H9 (cell line): ENCODE measurements around the gene S100A2. TPM values are rescaled to one million over a fixed set of nuclear protein-coding genes. Genes with fewer than 3 reads are reported as not detected.

ENCODE experiments used
- DNase-seq: peaks from one replicate; pipeline ENCODE4 v3.0.0-alpha.2; 2017
- H2AFZ ChIP-seq: one replicate; pipeline ENCODE4 v1.6.1; 2013; ENCODE audit warnings: mild to moderate bottlenecking, low read length, control low read depth, moderate library complexity
- H2AK5ac ChIP-seq: 2 replicates; pipeline ENCODE4 v1.6.1; 2013; ENCODE audit warnings: low read length, control low read depth, mixed read lengths; ENCODE audit not compliant: insufficient read length
- H2BK120ac ChIP-seq: one replicate; pipeline ENCODE4 v1.6.1; 2013; ENCODE audit warnings: low read depth, mild to moderate bottlenecking, low read length, control low read depth, inconsistent platforms; ENCODE audit not compliant: poor library complexity, severe bottlenecking
- H2BK12ac ChIP-seq: 2 replicates; pipeline ENCODE4 v1.6.1; 2013; ENCODE audit warnings: low read length, control low read depth, mixed read lengths, low read depth; ENCODE audit not compliant: insufficient read length
- H2BK15ac ChIP-seq: 2 replicates; pipeline ENCODE4 v1.6.1; 2013; ENCODE audit warnings: low read depth, low read length, control low read depth
- H2BK20ac ChIP-seq: one replicate; pipeline ENCODE4 v1.6.1; 2013; ENCODE audit warnings: low read depth, mild to moderate bottlenecking, low read length, control low read depth, inconsistent platforms; ENCODE audit not compliant: poor library complexity, severe bottlenecking
- H2BK5ac ChIP-seq: 2 replicates; pipeline ENCODE4 v1.6.1; 2013; ENCODE audit warnings: low read length, control low read depth, mixed read lengths; ENCODE audit not compliant: insufficient read length
- H3K14ac ChIP-seq: 2 replicates; pipeline ENCODE4 v1.6.1; 2013; ENCODE audit warnings: low read length, control low read depth; ENCODE audit not compliant: insufficient read depth
- H3K18ac ChIP-seq: 2 replicates; pipeline ENCODE4 v1.6.1; 2013; ENCODE audit warnings: low read depth, mild to moderate bottlenecking, mixed read lengths, low read length, control low read depth; ENCODE audit not compliant: insufficient read length
- H3K23ac ChIP-seq: 2 replicates; pipeline ENCODE4 v1.6.1; 2013; ENCODE audit warnings: low read length, control low read depth, mixed read lengths, low read depth; ENCODE audit not compliant: insufficient read length
- H3K23me2 ChIP-seq: 2 replicates; pipeline ENCODE4 v1.6.1; 2013; ENCODE audit warnings: low read depth, mild to moderate bottlenecking, mixed read lengths, low read length, control low read depth; ENCODE audit not compliant: insufficient read length, poor library complexity, severe bottlenecking
- H3K27ac ChIP-seq: 2 replicates; pipeline ENCODE4 v1.5.1; 2013; ENCODE audit warnings: low read length, control low read depth, mixed read lengths, low read depth; ENCODE audit not compliant: insufficient read length
- H3K27me3 ChIP-seq: 2 replicates; pipeline ENCODE4 v1.6.1; 2013; ENCODE audit warnings: low read length, control low read depth, inconsistent platforms; ENCODE audit not compliant: insufficient read depth
- H3K4ac ChIP-seq: 2 replicates; pipeline ENCODE4 v1.6.1; 2013; ENCODE audit warnings: low read depth, mild to moderate bottlenecking, control low read depth, inconsistent platforms, low read length, moderate library complexity
- H3K4me1 ChIP-seq: 2 replicates; pipeline ENCODE4 v1.6.1; 2013; ENCODE audit warnings: low read length, control low read depth, inconsistent platforms; ENCODE audit not compliant: insufficient read depth
- H3K4me2 ChIP-seq: 2 replicates; pipeline ENCODE4 v1.6.1; 2013; ENCODE audit warnings: low read length, control low read depth, mixed read lengths; ENCODE audit not compliant: insufficient read length, insufficient read depth
- H3K56ac ChIP-seq: 2 replicates; pipeline ENCODE4 v1.6.1; 2013; ENCODE audit warnings: low read depth, mild to moderate bottlenecking, mixed read lengths, low read length, control low read depth; ENCODE audit not compliant: insufficient read length
- H3K79me1 ChIP-seq: 2 replicates; pipeline ENCODE4 v1.6.1; 2013; ENCODE audit warnings: low read depth, mild to moderate bottlenecking, moderate library complexity, low read length, control low read depth, inconsistent platforms; ENCODE audit not compliant: insufficient read depth, poor library complexity, severe bottlenecking
- H3K79me2 ChIP-seq: 2 replicates; pipeline ENCODE4 v1.6.1; 2013; ENCODE audit warnings: low read length, control low read depth, inconsistent platforms; ENCODE audit not compliant: insufficient read depth
- H3K9ac ChIP-seq: 2 replicates; pipeline ENCODE4 v1.6.1; 2013; ENCODE audit warnings: low read length, control low read depth, mixed read lengths; ENCODE audit not compliant: insufficient read length; ENCODE audit errors: extremely low read depth
- H3K9me3 ChIP-seq: one replicate; pipeline ENCODE4 v1.6.1; 2013; ENCODE audit warnings: low read depth, low read length, inconsistent platforms; ENCODE audit not compliant: control insufficient read depth
- H3T11ph ChIP-seq: one replicate; pipeline ENCODE4 v1.6.1; 2013; ENCODE audit warnings: mild to moderate bottlenecking, low read length, control low read depth, inconsistent platforms
- H4K20me1 ChIP-seq: one replicate; pipeline ENCODE4 v1.6.1; 2013; ENCODE audit not compliant: control insufficient read depth, insufficient read length, insufficient read depth
- H4K5ac ChIP-seq: 2 replicates; pipeline ENCODE4 v1.6.1; 2013; ENCODE audit warnings: low read depth, mild to moderate bottlenecking, mixed read lengths, low read length, control low read depth; ENCODE audit not compliant: insufficient read length
- H4K8ac ChIP-seq: replicated peaks from 2 replicates; pipeline ENCODE4 v1.6.1; 2013; ENCODE audit warnings: low read length, control low read depth, mixed read lengths, low read depth; ENCODE audit not compliant: insufficient read length
- H4K91ac ChIP-seq: 2 replicates; pipeline ENCODE4 v1.6.1; 2013; ENCODE audit warnings: low read depth, mild to moderate bottlenecking, moderate library complexity, mixed read lengths, low read length, control low read depth; ENCODE audit not compliant: insufficient read length
- H3K27ac Mint-ChIP-seq, 3 experiments: 2 replicates in 2 of 3; 3 replicates in 1 of 3; pipeline ENCODE4 v1.8.0; 2020 to 2021; ENCODE audit warnings: mixed read lengths in 3 of 3, mild to moderate bottlenecking in 1 of 3, moderate library complexity in 1 of 3
- H3K27me3 Mint-ChIP-seq: 2 replicates; pipeline ENCODE4 v1.8.0; 2021; ENCODE audit warnings: low read depth, mild to moderate bottlenecking, moderate library complexity, mixed read lengths
- H3K36me3 Mint-ChIP-seq, 3 experiments: 2 replicates in 2 of 3; 3 replicates in 1 of 3; pipeline ENCODE4 v1.8.0; 2020 to 2021; ENCODE audit warnings: low read depth in 3 of 3, mixed read lengths in 3 of 3; ENCODE audit not compliant: insufficient read depth in 1 of 3
- H3K4me1 Mint-ChIP-seq, 2 experiments: 2 replicates each; pipeline ENCODE4 v1.8.0; 2020; ENCODE audit warnings: mixed read lengths in 2 of 2
- H3K4me3 Mint-ChIP-seq, 2 experiments: 2 replicates in 1 of 2; 3 replicates in 1 of 2; pipeline ENCODE4 v1.8.0; 2020 to 2021; ENCODE audit warnings: mild to moderate bottlenecking in 2 of 2, mixed read lengths in 2 of 2, moderate library complexity in 1 of 2
- H3K9me3 Mint-ChIP-seq, 2 experiments: 2 replicates in 1 of 2; 3 replicates in 1 of 2; pipeline ENCODE4 v1.8.0; 2020; ENCODE audit warnings: mild to moderate bottlenecking in 2 of 2, mixed read lengths in 2 of 2, moderate library complexity in 1 of 2
- CTCF ChIP-seq: fragments of 200-600 bp; sonication (generic); conservative IDR thresholded peaks from 3 replicates; pipeline ENCODE4 v1.8.0; 2021; ENCODE audit warnings: antibody characterized with exemption, mild to moderate bottlenecking
- WGBS: extraction: QIAGEN DNeasy Blood & Tissue Kit; methylation state at CpG from one replicate; pipeline ENCODE4 v1.1.7; 2013; ENCODE audit warnings: missing lambda C conversion rate, low lambda C conversion rate, mixed read lengths; ENCODE audit not compliant: insufficient read length; ENCODE audit errors: extremely low coverage; 5-methylcytosine and 5-hydroxymethylcytosine counted together
- total RNA-seq: library from RNA; stranded (reverse); gene quantifications from 2 replicates; pipeline ENCODE4 v1.2.1, GENCODE V29; 2021

The S100A2 gene
- total RNA-seq, 1 experiment from 2014 or later: 0.57 TPM

GRCh38 chr1:153610811-153611301 is 45.2 kb upstream of the S100A2 start:
- H2BK120ac ChIP-seq: no peak overlapping the region
- no peak overlapping the region for H2AK5ac ChIP-seq
- H3K18ac ChIP-seq: no peak overlapping the region
- H3K14ac ChIP-seq: no peak overlapping the region
- DNase-seq: no peak
- H3T11ph ChIP-seq: no peak overlapping the region
- WGBS: no CpG with 5 or more reads among the region's 7 CpGs
- no peak for TF ChIP-seq CTCF
- no peak overlapping the region for H2BK15ac ChIP-seq
- Mint-ChIP-seq H3K4me3 (no peak overlapping the region), H3K4me1 (peaks cover 39 to 59% of the 10 kb centered on the region in 2 experiments), H3K36me3 (peaks cover 0 to 3% (median 0%) of the 10 kb centered on the region in 3 experiments; a peak in 1 of 7 replicates), H3K27me3 (peaks cover 2% of the 10 kb centered on the region), H3K9me3 (no peaks in the 10 kb centered on the region), H3K27ac (no peak overlapping the region)
- H3K56ac ChIP-seq: no peak overlapping the region
- H4K5ac ChIP-seq: no peak overlapping the region
- no peaks in the 10 kb centered on the region for H3K79me1 ChIP-seq
- no peak overlapping the region for H4K91ac ChIP-seq
- no peaks in the 10 kb centered on the region for H3K9me3 ChIP-seq
- no peak overlapping the region for H2BK12ac ChIP-seq
- no peak overlapping the region for H3K4ac ChIP-seq
- no peak overlapping the region for H2BK5ac ChIP-seq
- H4K8ac ChIP-seq: no peak overlapping the region
- no peak overlapping the region for H3K9ac ChIP-seq
- H4K20me1 ChIP-seq: no peaks in the 10 kb centered on the region
- no peak overlapping the region for H2AFZ ChIP-seq
- no peaks in the 10 kb centered on the region for H3K27me3 ChIP-seq
- H3K23me2 ChIP-seq: peaks cover 3% of the 10 kb centered on the region
- no peak overlapping the region for H3K23ac ChIP-seq
- peaks cover 9% of the 10 kb centered on the region; the same call in 1 of the 2 replicates for H3K4me1 ChIP-seq
- H3K4me2 ChIP-seq: no peak overlapping the region
- no peaks in the 10 kb centered on the region for H3K79me2 ChIP-seq
- no peak overlapping the region for H3K27ac ChIP-seq
- no peak overlapping the region for H2BK20ac ChIP-seq
